SK-N-MC (cell line): ENCODE results near the gene ARHGEF2.

Experiments used
- EZH2 ChIP-seq: fragments of 200-600 bp; sonication (generic); IDR thresholded peaks from one replicate; pipeline ENCODE4 v1.6.1; 2017; ENCODE audit warnings: antibody characterized with exemption
- FOXP2 ChIP-seq: optimal IDR thresholded peaks from 2 replicates; pipeline ENCODE3; 2011; ENCODE audit warnings: mild to moderate bottlenecking, moderate library complexity; ENCODE audit not compliant: insufficient read depth; ENCODE audit errors: extremely low read length, control extremely low read depth
- POLR2AphosphoS5 ChIP-seq: IDR thresholded peaks from 2 replicates; pipeline ENCODE4 v1.6.1; 2012; ENCODE audit warnings: mild to moderate bottlenecking, low read depth, low read length, borderline replicate concordance

- TF ChIP-seq EZH2 = no peak
- TF ChIP-seq POLR2AphosphoS5 = no peak
- no peak for TF ChIP-seq FOXP2
Observed at GRCh38 chr1:155900161-155900560, 78.2 kb downstream of the ARHGEF2 start.
